GM12892 (cell line): ENCODE data around the gene CGB5.
A peak's percentile ranks its signal among the peaks of the same experiment; 100 is the strongest.
"Not testable (repeated sequence)": the region's sequence is repeated elsewhere in the genome, so short reads cannot be mapped to it uniquely, and the experiment has no call there.

Experiments
- DNase-seq: peaks from one replicate; pipeline ENCODE4 v3.0.0; 2011; ENCODE audit not compliant: insufficient read length
- FAIRE-seq: peaks from 2 replicates; lab custom pipeline; 2011; peaks lifted over from hg19 to GRCh38; lab: Jason Lieb, UNC
- POLR2A ChIP-seq: IDR thresholded peaks from 2 replicates; pipeline ENCODE4 v1.6.1; 2011; ENCODE audit warnings: low read depth, low read length, control low read depth
- POLR2AphosphoS5 ChIP-seq: IDR thresholded peaks from 2 replicates; pipeline ENCODE4 v1.6.1; 2011; ENCODE audit warnings: low read depth, low read length, control low read depth
- TAF1 ChIP-seq: IDR thresholded peaks from 2 replicates; pipeline ENCODE4 v1.6.1; 2011; ENCODE audit warnings: low read depth, mild to moderate bottlenecking, control low read depth, low read length, borderline replicate concordance

Gene CGB5

GRCh38 chr19:49031642-49032301 lies 11.9 kb upstream of the CGB5 start, which contains the start of gene CGB2:
TSS of gene CGB2 (plus strand) at chr19:49031890. CDS start at chr19:49032096, 206 bp downstream.
- FAIRE-seq: not testable (repeated sequence)

GRCh38 chr19:49036815-49037214 lies 6.8 kb upstream of the CGB5 start, which contains the start of gene CGB1:
TSS of gene CGB1 (minus strand) at chr19:49036895. CDS start at chr19:49036711, 184 bp downstream.
- not testable (repeated sequence) for DNase-seq, FAIRE-seq

More at GRCh38 chr19:49031642-49032301, 11.9 kb upstream of the CGB5 start, which contains the start of gene CGB2:
- not testable (repeated sequence) for DNase-seq

- FAIRE-seq, DNase-seq: not testable (repeated sequence)
Observed at GRCh38 chr19:49038111-49038510, 5.5 kb upstream of the CGB5 start.

GRCh38 chr19:49038557-49039276 lies 4.9 kb upstream of the CGB5 start:
- not testable (repeated sequence) for DNase-seq, FAIRE-seq

GRCh38 chr19:49039736-49040135 lies 3.9 kb upstream of the CGB5 start:
- DNase-seq, FAIRE-seq: not testable (repeated sequence)

- DNase-seq: no peak
- TF ChIP-seq POLR2AphosphoS5 (no peak), TAF1 (no peak), POLR2A (no peak)
- no peak for FAIRE-seq
Observed at GRCh38 chr19:49042177-49042576, 1.5 kb upstream of the CGB5 start.

- FAIRE-seq, DNase-seq: not testable (repeated sequence)
Observed at GRCh38 chr19:49042666-49043065, 982 bp upstream of the CGB5 start.

GRCh38 chr19:49049011-49049410 lies 5.4 kb downstream of the CGB5 start, which contains the start of gene CGB8:
TSS of gene CGB8 (minus strand) at chr19:49049111. CDS start at chr19:49048739, 372 bp downstream.
- not testable (repeated sequence) for DNase-seq, FAIRE-seq

GRCh38 chr19:49049834-49050233 lies 6.2 kb downstream of the CGB5 start:
- DNase-seq, FAIRE-seq: not testable (repeated sequence)

- not testable (repeated sequence) for FAIRE-seq, DNase-seq
Observed at GRCh38 chr19:49050376-49051033, 6.9 kb downstream of the CGB5 start.

- peak; percentile 70 for FAIRE-seq
- peak; percentile 84 for DNase-seq
Observed at GRCh38 chr19:49056101-49056901, 12.7 kb downstream of the CGB5 start.

GRCh38 chr19:49056902-49057596 lies 13.4 kb downstream of the CGB5 start:
- not testable (repeated sequence) for FAIRE-seq, DNase-seq

More at GRCh38 chr19:49056101-49056901, 12.7 kb downstream of the CGB5 start:
- no peak for TF ChIP-seq TAF1
- no peak for TF ChIP-seq POLR2A
- TF ChIP-seq POLR2AphosphoS5: no peak
